Rectal smooth muscle tissue (tissue), 1 donor: ENCODE results near the gene RFFL.
A peak's percentile ranks its signal among the peaks of the same experiment; 100 is the strongest.

Experiments used
- H3K27ac ChIP-seq: one replicate; pipeline ENCODE4 v1.7.0; 2013; ENCODE audit warnings: low read depth, low read length, inconsistent platforms
- H3K27me3 ChIP-seq: one replicate; pipeline ENCODE4 v1.7.0; 2013; ENCODE audit warnings: low read length; ENCODE audit not compliant: control insufficient read depth, insufficient read depth
- H3K36me3 ChIP-seq: one replicate; pipeline ENCODE4 v1.7.0; 2013; ENCODE audit warnings: low read length; ENCODE audit not compliant: control insufficient read depth, insufficient read depth
- H3K4me1 ChIP-seq: one replicate; pipeline ENCODE4 v1.7.0; 2013; ENCODE audit warnings: low read length; ENCODE audit not compliant: control insufficient read depth, insufficient read depth
- H3K4me3 ChIP-seq: one replicate; pipeline ENCODE4 v1.7.0; 2013; ENCODE audit warnings: low read length
- H3K9ac ChIP-seq: one replicate; pipeline ENCODE4 v1.7.0; 2013; ENCODE audit warnings: low read length

The RFFL gene

GRCh38 chr17:35076874-35077273, 13.4 kb upstream of the RFFL start:
- H3K27ac ChIP-seq: no peak overlapping the region
- H3K36me3 ChIP-seq: no peaks in the 10 kb centered on the region
- H3K4me3 ChIP-seq: no peak overlapping the region
- H3K4me1 ChIP-seq: peaks cover 3% of the 10 kb centered on the region
- no peak overlapping the region for H3K9ac ChIP-seq
- no peaks in the 10 kb centered on the region for H3K27me3 ChIP-seq

GRCh38 chr17:35074711-35075707, 11.5 kb upstream of the RFFL start:
- no peak overlapping the region for H3K9ac ChIP-seq
- H3K27ac ChIP-seq: no peak overlapping the region
- H3K4me1 ChIP-seq: peaks cover 3% of the 10 kb centered on the region

GRCh38 chr17:35073991-35074627, 10.6 kb upstream of the RFFL start:
- no peak overlapping the region for H3K4me3 ChIP-seq
- no peak overlapping the region for H3K27ac ChIP-seq
- H3K36me3 ChIP-seq: no peaks in the 10 kb centered on the region
- H3K4me1 ChIP-seq: peaks cover 3% of the 10 kb centered on the region
- no peaks in the 10 kb centered on the region for H3K27me3 ChIP-seq
- no peak overlapping the region for H3K9ac ChIP-seq

More at GRCh38 chr17:35074711-35075707, 11.5 kb upstream of the RFFL start:
- Histone ChIP-seq H3K27me3 (no peaks in the 10 kb centered on the region), H3K36me3 (no peaks in the 10 kb centered on the region), H3K4me3 (no peak overlapping the region)

GRCh38 chr17:35073183-35073790, 9.8 kb upstream of the RFFL start:
- Histone ChIP-seq H3K9ac (no peak overlapping the region), H3K36me3 (no peaks in the 10 kb centered on the region), H3K4me3 (no peak overlapping the region), H3K27ac (no peak overlapping the region), H3K4me1 (peaks cover 3% of the 10 kb centered on the region), H3K27me3 (no peaks in the 10 kb centered on the region)

- Histone ChIP-seq H3K27me3 (no peaks in the 10 kb centered on the region), H3K9ac (no peak overlapping the region), H3K4me3 (no peak overlapping the region), H3K36me3 (no peaks in the 10 kb centered on the region), H3K27ac (no peak overlapping the region), H3K4me1 (no peaks in the 10 kb centered on the region)
Measured at GRCh38 chr17:35069311-35069710, 5.8 kb upstream of the RFFL start.

GRCh38 chr17:35068249-35068648, 4.7 kb upstream of the RFFL start:
- Histone ChIP-seq H3K27ac (no peak overlapping the region), H3K4me1 (peaks cover 5% of the 10 kb centered on the region), H3K9ac (no peak overlapping the region), H3K27me3 (no peaks in the 10 kb centered on the region), H3K36me3 (no peaks in the 10 kb centered on the region), H3K4me3 (no peak overlapping the region)

- no peak overlapping the region for H3K9ac ChIP-seq
- H3K27ac ChIP-seq: no peak overlapping the region
- H3K36me3 ChIP-seq: no peaks in the 10 kb centered on the region
- no peak overlapping the region for H3K4me3 ChIP-seq
- H3K4me1 ChIP-seq: peaks cover 10% of the 10 kb centered on the region
- H3K27me3 ChIP-seq: no peaks in the 10 kb centered on the region
Measured at GRCh38 chr17:35065880-35066279, 2.4 kb upstream of the RFFL start.

GRCh38 chr17:35064516-35065215, 1.2 kb upstream of the RFFL start:
- Histone ChIP-seq H3K4me1 (peaks cover 10% of the 10 kb centered on the region), H3K27me3 (no peaks in the 10 kb centered on the region), H3K4me3 (no peak overlapping the region), H3K36me3 (no peaks in the 10 kb centered on the region), H3K9ac (no peak overlapping the region), H3K27ac (peak overlapping the region; percentile 80)

- no peaks in the 10 kb centered on the region for H3K27me3 ChIP-seq
- no peak overlapping the region for H3K4me3 ChIP-seq
- H3K27ac ChIP-seq: no peak overlapping the region
Measured at GRCh38 chr17:35062308-35062707, 1.2 kb downstream of the RFFL start.

GRCh38 chr17:35057332-35057915, 6.1 kb downstream of the RFFL start:
- H3K4me1 ChIP-seq: no peaks in the 10 kb centered on the region
- no peaks in the 10 kb centered on the region for H3K36me3 ChIP-seq
- no peak overlapping the region for H3K9ac ChIP-seq
- no peaks in the 10 kb centered on the region for H3K27me3 ChIP-seq
- no peak overlapping the region for H3K27ac ChIP-seq
- no peak overlapping the region for H3K4me3 ChIP-seq

More at GRCh38 chr17:35062308-35062707, 1.2 kb downstream of the RFFL start:
- H3K36me3 ChIP-seq: no peaks in the 10 kb centered on the region
- H3K4me1 ChIP-seq: peaks cover 10% of the 10 kb centered on the region
- no peak overlapping the region for H3K9ac ChIP-seq

- H3K4me1 ChIP-seq: peaks cover 4% of the 10 kb centered on the region
- H3K27ac ChIP-seq: no peak overlapping the region
- no peak overlapping the region for H3K4me3 ChIP-seq
- no peaks in the 10 kb centered on the region for H3K27me3 ChIP-seq
- H3K9ac ChIP-seq: no peak overlapping the region
- H3K36me3 ChIP-seq: no peaks in the 10 kb centered on the region
Measured at GRCh38 chr17:35056013-35056412, 7.5 kb downstream of the RFFL start.

- H3K4me1 ChIP-seq: peaks cover 4% of the 10 kb centered on the region
- no peaks in the 10 kb centered on the region for H3K36me3 ChIP-seq
- H3K4me3 ChIP-seq: no peak overlapping the region
- no peak overlapping the region for H3K9ac ChIP-seq
- no peaks in the 10 kb centered on the region for H3K27me3 ChIP-seq
- H3K27ac ChIP-seq: no peak overlapping the region
Measured at GRCh38 chr17:35053204-35053603, 10.3 kb downstream of the RFFL start.
